ENCODE results near the gene EIPR1. TPM values are rescaled to one million over a fixed set of nuclear protein-coding genes. Genes with fewer than 3 reads are reported as not detected.

Gene EIPR1
- total and polyA plus RNA-seq, 2 donors from 2014 or later = 28.2 to 37.8 TPM

GRCh38 chr2:3186766-3187165, 190.9 kb downstream of the EIPR1 start:
- Histone ChIP-seq H3K27ac (ENCODE audit: low read depth in 2 of 2, low read length in 2 of 2) (no peak overlapping the region), H3K4me1 (ENCODE audit: control insufficient read depth in 2 of 3, insufficient read depth in 2 of 3, low read depth in 1 of 3, low read length in 3 of 3) (no peaks in the 10 kb centered on the region), H3K4me3 (ENCODE audit: low read length in 3 of 3) (no peak overlapping the region), H3K36me3 (ENCODE audit: control insufficient read depth in 2 of 3, insufficient read depth in 3 of 3, low read length in 3 of 3) (peaks cover 0 to 9% (median 0%) of the 10 kb centered on the region in 3 donors), H3K9me3 (ENCODE audit: control insufficient read depth in 2 of 3, insufficient read depth in 1 of 3, low read length in 3 of 3) (no peaks in the 10 kb centered on the region), H3K27me3 (ENCODE audit: control insufficient read depth, insufficient read depth, low read length) (no peaks in the 10 kb centered on the region), H3K9ac (ENCODE audit: low read length in 3 of 3) (no peak overlapping the region)
- no peak for FAIRE-seq
- intact Hi-C loops (cut with DNase I) = no loop called here
- peak in 1 of 5 donors; percentile 51 for DNase-seq
- TF ChIP-seq CTCF (IDR thresholded peaks at IDR 0.05; ENCODE audit: borderline replicate concordance, extremely low read depth, insufficient read depth) = no peak

GRCh38 chr2:3185910-3186309, 191.7 kb downstream of the EIPR1 start:
- no peaks in the 10 kb centered on the region for H3K9me3 ChIP-seq (ENCODE audit: control insufficient read depth in 2 of 3, insufficient read depth in 1 of 3, low read length in 3 of 3)
- no peak for TF ChIP-seq CTCF (IDR thresholded peaks at IDR 0.05; ENCODE audit: borderline replicate concordance, extremely low read depth, insufficient read depth)
- H3K36me3 ChIP-seq (ENCODE audit: control insufficient read depth in 2 of 3, insufficient read depth in 3 of 3, low read length in 3 of 3) = peaks cover 0 to 3% (median 0%) of the 10 kb centered on the region in 3 donors
- H3K4me3 ChIP-seq (ENCODE audit: low read length in 3 of 3) = no peak overlapping the region
- no peak overlapping the region for H3K27ac ChIP-seq (ENCODE audit: low read depth in 2 of 2, low read length in 2 of 2)
- no peaks in the 10 kb centered on the region for H3K27me3 ChIP-seq (ENCODE audit: control insufficient read depth, insufficient read depth, low read length)
- intact Hi-C loops (cut with DNase I) = no loop called here
- FAIRE-seq = no peak
- H3K9ac ChIP-seq (ENCODE audit: low read length in 3 of 3) = no peak overlapping the region
- DNase-seq = no peak
- no peaks in the 10 kb centered on the region for H3K4me1 ChIP-seq (ENCODE audit: control insufficient read depth in 2 of 3, insufficient read depth in 2 of 3, low read depth in 1 of 3, low read length in 3 of 3)

GRCh38 chr2:3185256-3185655, 192.4 kb downstream of the EIPR1 start:
- no peaks in the 10 kb centered on the region for H3K4me1 ChIP-seq (ENCODE audit: control insufficient read depth in 2 of 3, insufficient read depth in 2 of 3, low read depth in 1 of 3, low read length in 3 of 3)
- DNase-seq = no peak
- no peak for TF ChIP-seq CTCF (IDR thresholded peaks at IDR 0.05; ENCODE audit: borderline replicate concordance, extremely low read depth, insufficient read depth)

GRCh38 chr2:3184167-3184566, 193.5 kb downstream of the EIPR1 start:
- Histone ChIP-seq H3K4me3 (ENCODE audit: low read length in 3 of 3) (no peak overlapping the region), H3K4me1 (ENCODE audit: control insufficient read depth in 2 of 3, insufficient read depth in 2 of 3, low read depth in 1 of 3, low read length in 3 of 3) (no peaks in the 10 kb centered on the region), H3K9ac (ENCODE audit: low read length in 3 of 3) (no peak overlapping the region), H3K9me3 (ENCODE audit: control insufficient read depth in 2 of 3, insufficient read depth in 1 of 3, low read length in 3 of 3) (no peaks in the 10 kb centered on the region), H3K27ac (ENCODE audit: low read depth in 2 of 2, low read length in 2 of 2) (no peak overlapping the region), H3K27me3 (ENCODE audit: control insufficient read depth, insufficient read depth, low read length) (no peaks in the 10 kb centered on the region), H3K36me3 (ENCODE audit: control insufficient read depth in 2 of 3, insufficient read depth in 3 of 3, low read length in 3 of 3) (peaks cover 0 to 3% (median 0%) of the 10 kb centered on the region in 3 donors)
- no peak for TF ChIP-seq CTCF (IDR thresholded peaks at IDR 0.05; ENCODE audit: borderline replicate concordance, extremely low read depth, insufficient read depth)
- DNase-seq = peak in 1 of 5 donors; percentile 54
- intact Hi-C loops (cut with DNase I) = no loop called here
- FAIRE-seq = no peak

More at GRCh38 chr2:3185256-3185655, 192.4 kb downstream of the EIPR1 start:
- Histone ChIP-seq H3K9ac (ENCODE audit: low read length in 3 of 3) (no peak overlapping the region), H3K36me3 (ENCODE audit: control insufficient read depth in 2 of 3, insufficient read depth in 3 of 3, low read length in 3 of 3) (peaks cover 0 to 3% (median 0%) of the 10 kb centered on the region in 3 donors), H3K9me3 (ENCODE audit: control insufficient read depth in 2 of 3, insufficient read depth in 1 of 3, low read length in 3 of 3) (no peaks in the 10 kb centered on the region), H3K27ac (ENCODE audit: low read depth in 2 of 2, low read length in 2 of 2) (no peak overlapping the region), H3K27me3 (ENCODE audit: control insufficient read depth, insufficient read depth, low read length) (no peaks in the 10 kb centered on the region), H3K4me3 (ENCODE audit: low read length in 3 of 3) (no peak overlapping the region)
- no peak for FAIRE-seq
- intact Hi-C loops (cut with DNase I) = no loop called here

Data from kidney (tissue), 14 donors.